ENCODE results near the gene PER3. TPM values are rescaled to one million over a fixed set of nuclear protein-coding genes. Genes with fewer than 3 reads are reported as not detected.

The PER3 gene
- total RNA-seq, 1 donor from 2014 or later, result 12.5 TPM

DNA sequence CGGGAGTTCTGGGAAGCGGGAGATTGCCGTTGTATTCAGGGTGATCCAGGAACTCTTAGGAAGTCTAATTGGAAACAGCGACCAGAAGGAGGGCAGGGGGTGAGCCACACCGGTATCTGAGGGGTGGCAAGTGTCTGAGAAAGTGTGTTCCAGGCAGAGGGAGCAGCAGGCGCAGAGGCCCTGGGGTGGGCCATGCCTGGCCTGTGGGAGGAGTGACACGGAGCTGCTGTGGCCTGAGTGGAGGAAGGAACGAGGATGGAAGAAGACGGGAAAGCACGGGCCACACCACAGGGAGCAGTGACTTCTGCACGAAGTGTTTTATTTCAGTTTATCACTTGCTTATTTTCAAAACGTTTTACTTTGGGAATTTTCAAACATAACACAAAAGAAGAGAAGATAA lies 11.3 kb downstream of the PER3 start:
- DNase-seq, result no peak
- TF ChIP-seq, protein P1, sequence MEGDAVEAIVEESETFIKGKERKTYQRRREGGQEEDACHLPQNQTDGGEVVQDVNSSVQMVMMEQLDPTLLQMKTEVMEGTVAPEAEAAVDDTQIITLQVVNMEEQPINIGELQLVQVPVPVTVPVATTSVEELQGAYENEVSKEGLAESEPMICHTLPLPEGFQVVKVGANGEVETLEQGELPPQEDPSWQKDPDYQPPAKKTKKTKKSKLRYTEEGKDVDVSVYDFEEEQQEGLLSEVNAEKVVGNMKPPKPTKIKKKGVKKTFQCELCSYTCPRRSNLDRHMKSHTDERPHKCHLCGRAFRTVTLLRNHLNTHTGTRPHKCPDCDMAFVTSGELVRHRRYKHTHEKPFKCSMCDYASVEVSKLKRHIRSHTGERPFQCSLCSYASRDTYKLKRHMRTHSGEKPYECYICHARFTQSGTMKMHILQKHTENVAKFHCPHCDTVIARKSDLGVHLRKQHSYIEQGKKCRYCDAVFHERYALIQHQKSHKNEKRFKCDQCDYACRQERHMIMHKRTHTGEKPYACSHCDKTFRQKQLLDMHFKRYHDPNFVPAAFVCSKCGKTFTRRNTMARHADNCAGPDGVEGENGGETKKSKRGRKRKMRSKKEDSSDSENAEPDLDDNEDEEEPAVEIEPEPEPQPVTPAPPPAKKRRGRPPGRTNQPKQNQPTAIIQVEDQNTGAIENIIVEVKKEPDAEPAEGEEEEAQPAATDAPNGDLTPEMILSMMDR (IDR thresholded peaks at IDR 0.05; ENCODE audit: borderline replicate concordance), result no peak
- peaks cover 86% of the 10 kb centered on the region for H3K36me3 ChIP-seq
- H3K27me3 ChIP-seq (ENCODE audit: low read depth), result no peaks in the 10 kb centered on the region
- peaks cover 9% of the 10 kb centered on the region for H3K9me3 ChIP-seq (replicated peaks)
- H3K4me1 ChIP-seq, result no peaks in the 10 kb centered on the region
- H3K27ac ChIP-seq (replicated peaks), result no peak overlapping the region
- no peak overlapping the region for H3K4me3 ChIP-seq
- intact Hi-C loops (cut with micrococcal nuclease), result no loop called here

DNA sequence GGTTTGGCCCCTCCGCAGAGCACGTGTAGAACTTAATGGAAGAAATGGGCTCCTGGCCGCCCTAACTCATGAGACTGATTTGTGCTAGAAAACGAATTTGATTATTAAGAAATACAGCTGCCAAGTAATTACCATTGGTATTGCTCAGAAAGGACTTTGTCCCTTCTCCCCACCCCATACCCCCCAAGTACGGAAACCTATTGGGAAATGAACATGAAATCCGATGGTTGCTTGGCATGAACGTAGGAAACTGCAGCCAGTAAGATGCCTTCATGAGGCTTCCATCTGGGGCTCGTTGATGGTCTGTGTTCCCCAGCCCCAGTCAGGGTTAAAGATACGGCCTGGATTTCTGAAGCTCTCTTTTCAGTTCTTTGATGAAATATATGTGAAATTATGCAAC lies 21.4 kb downstream of the PER3 start:
- TF ChIP-seq, protein P1 (IDR thresholded peaks at IDR 0.05; ENCODE audit: borderline replicate concordance), result no peak
- no peak for DNase-seq
- H3K9me3 ChIP-seq (replicated peaks), result no peaks in the 10 kb centered on the region
- peaks cover 99% of the 10 kb centered on the region for H3K36me3 ChIP-seq
- no peak overlapping the region for H3K27ac ChIP-seq (replicated peaks)
- intact Hi-C loops (cut with micrococcal nuclease), result no loop called here
- no peak overlapping the region for H3K4me3 ChIP-seq
- no peaks in the 10 kb centered on the region for H3K27me3 ChIP-seq (ENCODE audit: low read depth)
- no peaks in the 10 kb centered on the region for H3K4me1 ChIP-seq

DNA sequence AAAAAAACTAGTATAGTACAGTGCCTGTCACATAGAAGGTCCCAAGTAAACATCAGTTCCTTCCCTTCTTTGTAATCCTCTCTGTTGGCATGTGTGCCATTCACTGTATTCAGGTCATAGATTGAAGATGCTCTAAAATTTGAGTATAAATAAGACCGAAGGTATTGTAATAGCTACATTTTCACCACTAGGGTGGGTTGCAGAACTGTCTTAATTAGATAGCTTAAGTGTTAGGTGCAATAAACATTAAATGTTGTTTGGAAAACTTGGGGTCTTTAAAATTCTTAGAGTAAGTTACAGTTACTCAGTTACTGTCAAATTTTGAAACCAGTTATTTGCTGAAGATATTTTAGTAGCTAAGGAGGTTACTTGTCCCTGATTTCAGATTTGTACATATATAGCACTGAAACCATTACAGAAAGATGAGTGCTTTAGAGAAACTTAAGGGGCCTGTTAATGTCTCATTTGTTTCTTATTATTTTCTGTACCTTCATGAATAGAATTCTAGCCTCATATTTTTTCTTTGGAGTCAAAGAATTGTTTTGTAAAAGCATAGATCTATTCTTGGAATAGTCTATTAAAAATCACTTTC lies 24.3 kb downstream of the PER3 start:
- Histone ChIP-seq H3K9me3 (replicated peaks) (peaks cover 4% of the 10 kb centered on the region), H3K27me3 (ENCODE audit: low read depth) (no peaks in the 10 kb centered on the region), H3K4me1 (no peaks in the 10 kb centered on the region), H3K36me3 (peaks cover 97% of the 10 kb centered on the region), H3K4me3 (no peak overlapping the region), H3K27ac (replicated peaks) (no peak overlapping the region)
- no peak for DNase-seq
- TF ChIP-seq, protein P1 (IDR thresholded peaks at IDR 0.05; ENCODE audit: borderline replicate concordance), result peak; percentile 50
- intact Hi-C loops (cut with micrococcal nuclease), result no loop called here

DNA sequence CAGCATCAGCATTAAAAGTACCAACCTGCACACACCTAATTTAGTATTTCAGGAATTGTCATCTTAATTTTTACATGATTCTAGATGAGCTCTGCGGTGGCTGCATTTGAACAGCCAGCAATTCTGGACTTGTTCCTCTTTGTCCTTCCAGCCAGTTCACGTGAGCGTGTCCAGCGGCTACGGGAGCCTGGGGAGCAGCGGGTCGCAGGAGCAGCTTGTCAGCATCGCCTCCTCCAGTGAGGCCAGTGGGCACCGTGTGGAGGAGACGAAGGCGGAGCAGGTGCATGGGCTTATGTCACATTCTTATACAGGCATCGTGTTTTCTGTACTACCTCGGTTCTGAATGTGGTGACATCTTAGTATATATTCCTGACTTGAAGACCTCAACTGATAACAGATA lies 25.7 kb downstream of the PER3 start:
- Histone ChIP-seq H3K4me3 (no peak overlapping the region), H3K9me3 (replicated peaks) (peaks cover 13% of the 10 kb centered on the region), H3K36me3 (peaks cover 95% of the 10 kb centered on the region), H3K4me1 (no peaks in the 10 kb centered on the region), H3K27ac (replicated peaks) (no peak overlapping the region), H3K27me3 (ENCODE audit: low read depth) (no peaks in the 10 kb centered on the region)
- TF ChIP-seq, protein P1 (IDR thresholded peaks at IDR 0.05; ENCODE audit: borderline replicate concordance), result no peak
- DNase-seq, result no peak
- intact Hi-C loops (cut with micrococcal nuclease), result no loop called here

DNA sequence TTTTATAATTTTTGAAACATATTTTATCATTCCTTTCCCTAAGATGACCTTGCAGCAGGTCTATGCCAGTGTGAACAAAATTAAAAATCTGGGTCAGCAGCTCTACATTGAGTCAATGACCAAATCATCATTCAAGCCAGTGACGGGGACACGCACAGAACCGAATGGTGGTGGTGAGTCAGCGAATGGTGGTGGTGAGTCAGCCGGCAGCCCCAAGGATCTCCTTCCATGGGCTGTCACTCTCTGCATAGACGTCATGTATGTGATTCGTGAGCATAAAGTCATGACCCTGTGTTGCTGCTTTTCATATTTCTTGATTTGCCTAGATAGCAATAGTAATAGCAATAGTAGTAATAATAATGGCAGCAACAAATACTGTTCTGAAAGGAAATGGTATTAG lies 26.3 kb downstream of the PER3 start:
- peaks cover 13% of the 10 kb centered on the region for H3K9me3 ChIP-seq (replicated peaks)
- TF ChIP-seq, protein P1 (IDR thresholded peaks at IDR 0.05; ENCODE audit: borderline replicate concordance), result no peak
- no peak overlapping the region for H3K4me3 ChIP-seq
- no peak overlapping the region for H3K27ac ChIP-seq (replicated peaks)
- H3K27me3 ChIP-seq (ENCODE audit: low read depth), result no peaks in the 10 kb centered on the region
- intact Hi-C loops (cut with micrococcal nuclease), result no loop called here
- no peak for DNase-seq
- no peaks in the 10 kb centered on the region for H3K4me1 ChIP-seq
- peaks cover 88% of the 10 kb centered on the region for H3K36me3 ChIP-seq
